ENCODE results near the gene PADI4.
A peak's percentile ranks its signal among the peaks of the same experiment; 100 is the strongest.
"Not testable (repeated sequence)": the region's sequence is repeated elsewhere in the genome, so short reads cannot be mapped to it uniquely, and the experiment has no call there.

Gene PADI4

DNA sequence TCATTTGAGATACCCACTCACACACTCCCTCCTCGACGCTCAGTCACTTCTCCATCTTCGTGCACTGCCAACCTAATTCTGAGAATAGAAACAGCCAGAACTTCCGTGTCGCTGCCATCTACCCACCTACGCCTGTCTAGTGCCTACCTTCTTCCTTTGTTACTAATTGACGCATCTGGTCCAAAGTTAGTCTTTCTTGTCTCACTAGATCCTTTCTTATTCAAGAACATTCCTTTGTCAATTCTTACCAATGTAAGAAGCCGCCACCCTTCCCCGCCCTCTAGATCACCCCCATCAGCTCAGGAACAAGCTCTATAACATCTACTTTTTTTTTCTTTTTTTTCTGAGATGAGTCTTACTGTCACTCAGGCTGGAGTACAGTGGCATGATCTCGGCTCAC is 67.7 kb downstream of the PADI4 start:
- no peak for DNase-seq (ENCODE audit: extremely low read depth in 1 of 2, low read depth in 1 of 2)

DNA sequence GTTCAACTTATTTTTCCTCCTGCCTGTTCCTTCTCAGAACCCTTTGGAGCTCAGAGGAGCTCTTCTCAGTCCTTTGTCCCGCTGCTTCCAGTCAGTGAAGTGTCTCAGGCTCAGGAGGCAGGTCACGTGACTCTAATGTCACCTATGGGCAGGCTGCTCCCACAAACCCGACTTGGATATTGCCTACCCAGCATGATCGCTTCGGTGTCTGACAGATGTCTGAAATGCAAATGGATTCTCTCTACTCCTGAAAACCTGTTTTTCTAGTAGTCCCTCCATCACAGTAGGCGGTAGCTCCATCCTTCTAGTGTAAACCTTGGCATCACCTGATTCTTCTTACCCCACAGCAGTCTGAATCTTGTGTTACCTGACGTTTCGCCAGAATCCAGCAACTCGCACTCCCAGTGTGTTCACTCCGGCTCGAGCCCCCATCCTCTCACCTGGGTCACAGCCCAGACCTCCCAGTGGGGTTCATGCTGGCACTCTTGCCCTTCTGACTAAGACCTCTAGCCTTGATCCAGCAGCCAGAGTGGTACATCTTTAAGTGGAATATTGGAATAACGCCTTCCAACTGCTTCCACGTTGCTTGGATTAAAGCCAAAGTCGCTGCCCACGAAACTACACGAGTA is 69.4 kb downstream of the PADI4 start:
- no peak for DNase-seq (ENCODE audit: extremely low read depth in 1 of 2, low read depth in 1 of 2)

DNA sequence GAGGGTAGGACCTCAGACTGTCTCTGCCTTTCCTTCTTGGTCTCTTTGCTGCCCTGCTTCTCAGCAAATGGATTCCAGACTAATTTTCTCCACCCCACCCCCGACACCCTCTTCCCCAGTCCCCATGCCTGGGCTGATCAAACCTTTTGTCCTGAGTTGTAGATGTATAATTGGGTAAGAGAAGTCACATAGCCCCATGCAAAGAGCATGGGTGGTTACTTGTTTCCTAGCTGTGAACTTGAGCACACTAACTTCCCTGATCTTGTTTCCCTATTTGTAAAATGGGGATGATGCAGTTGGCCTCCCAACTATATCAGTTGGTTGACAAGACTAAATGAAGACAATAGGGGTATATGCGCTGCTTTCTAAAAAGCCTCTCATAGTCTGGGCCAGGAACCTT is 73.2 kb downstream of the PADI4 start:
- no peak for DNase-seq (ENCODE audit: extremely low read depth in 1 of 2, low read depth in 1 of 2)

DNA sequence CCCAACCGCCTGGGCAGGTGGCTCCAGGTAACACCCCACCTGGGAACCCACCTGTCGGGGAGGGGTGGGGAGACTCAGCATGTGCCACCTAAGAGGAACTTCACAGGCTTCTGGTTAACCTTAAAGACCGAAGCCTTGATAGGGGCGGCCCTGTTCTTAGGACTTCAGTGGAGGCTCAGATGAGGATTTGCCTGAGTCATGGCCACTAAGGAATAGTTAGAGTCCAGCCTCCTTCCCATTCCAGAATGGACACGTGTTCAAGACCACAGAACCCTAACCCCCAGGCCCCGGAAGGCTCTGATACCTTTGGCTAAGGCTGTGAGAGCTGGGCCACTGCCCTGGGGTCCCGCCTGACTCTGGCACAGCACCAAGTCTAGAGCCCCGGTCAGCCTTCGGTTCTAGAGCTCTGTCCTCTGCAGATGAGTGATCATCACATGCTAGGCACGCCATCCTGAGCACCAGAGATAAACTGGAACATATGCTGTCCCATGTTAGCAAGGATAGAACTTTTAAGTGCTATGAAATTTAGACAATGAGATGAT is 84.3 kb downstream of the PADI4 start:
- DNase-seq (ENCODE audit: extremely low read depth in 1 of 2, low read depth in 1 of 2): no peak

DNA sequence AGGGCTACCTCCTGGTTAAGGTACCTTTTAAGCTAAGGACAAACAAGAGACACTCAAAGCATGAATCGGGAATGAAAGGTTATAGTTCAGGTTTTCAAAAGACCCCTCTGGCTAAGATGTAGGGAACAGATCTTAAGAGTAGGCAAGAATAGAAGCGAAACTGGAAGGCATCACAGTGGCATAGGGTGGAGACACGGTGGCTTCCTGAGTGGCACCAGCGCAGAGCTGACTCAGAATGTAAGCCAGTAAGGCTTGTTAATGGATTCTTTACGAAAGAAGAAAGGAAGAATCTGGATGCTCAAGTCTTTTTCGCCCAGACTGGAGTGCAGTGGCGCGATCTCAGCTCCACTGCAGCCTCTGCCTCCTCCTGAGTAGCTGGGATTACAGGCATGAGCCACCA is 85.2 kb downstream of the PADI4 start:
- DNase-seq (ENCODE audit: extremely low read depth in 1 of 2, low read depth in 1 of 2): no peak

DNA sequence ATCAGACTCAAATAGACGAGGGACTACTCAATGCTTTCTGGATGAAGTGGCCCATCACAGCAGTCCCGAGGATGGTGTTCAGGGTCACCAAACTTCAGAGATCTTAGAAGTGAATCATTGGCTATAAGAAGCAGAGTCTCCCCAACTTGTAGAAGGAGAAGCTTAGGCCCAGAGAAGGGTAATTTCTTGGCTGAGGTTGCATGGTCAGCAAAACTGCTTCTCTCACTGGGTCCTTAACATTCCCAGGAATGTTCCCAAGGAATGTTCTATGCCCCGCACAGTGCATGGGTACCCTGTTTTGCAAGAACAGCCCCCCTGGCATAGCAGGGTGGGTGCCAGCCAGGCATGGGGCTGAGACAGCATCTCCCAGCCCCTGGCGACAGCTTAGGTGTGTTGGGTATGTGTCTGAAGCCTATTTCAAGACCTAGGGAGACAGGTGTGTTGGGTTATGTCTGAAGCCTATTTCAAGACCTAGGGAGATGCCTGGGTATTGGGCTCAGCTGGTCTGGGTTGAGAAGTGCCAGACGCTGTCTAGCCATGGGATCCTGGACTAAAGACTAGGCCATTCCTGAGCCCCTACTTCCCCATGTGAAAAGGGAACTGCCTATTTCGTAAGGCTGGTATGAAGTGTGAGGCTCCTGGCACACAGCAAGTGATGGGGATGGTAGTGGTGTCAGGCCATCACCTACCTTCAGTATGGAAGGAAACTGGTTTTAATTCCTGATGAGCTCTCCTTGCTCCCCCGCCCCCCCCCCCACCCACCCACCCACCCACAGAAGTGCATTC is 90.1 kb downstream of the PADI4 start:
- no peak for DNase-seq (ENCODE audit: extremely low read depth in 1 of 2, low read depth in 1 of 2)

DNA sequence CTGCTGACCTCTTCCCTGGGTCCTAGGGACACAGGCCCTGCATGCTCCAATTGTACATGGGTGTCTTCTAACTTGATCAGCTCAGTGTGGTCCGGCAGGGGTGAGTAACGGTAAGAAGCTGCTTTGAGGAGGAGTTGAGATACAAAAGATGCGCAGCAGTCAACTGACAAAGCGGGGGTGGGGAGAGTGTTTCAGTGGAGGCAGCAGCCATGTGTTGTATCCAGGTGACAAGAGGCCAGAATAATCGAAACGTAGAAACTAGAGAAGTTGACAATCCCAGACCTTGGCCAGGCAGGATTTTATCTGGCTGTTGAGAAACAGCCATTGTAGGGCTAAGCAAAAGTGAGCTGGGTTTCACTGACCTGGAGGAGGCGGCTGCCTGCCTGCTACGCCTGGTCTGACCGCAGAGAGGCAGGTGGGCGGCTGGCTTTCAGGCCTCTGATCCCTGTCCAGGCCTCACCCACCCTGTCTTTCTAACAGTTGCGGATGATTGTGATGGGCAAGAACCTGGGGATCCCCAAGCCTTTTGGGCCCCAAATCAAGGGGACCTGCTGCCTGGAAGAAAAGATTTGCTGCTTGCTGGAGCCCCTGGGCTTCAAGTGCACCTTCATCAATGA is 92.8 kb downstream of the PADI4 start:
- no peak for DNase-seq (ENCODE audit: extremely low read depth in 1 of 2, low read depth in 1 of 2)

DNA sequence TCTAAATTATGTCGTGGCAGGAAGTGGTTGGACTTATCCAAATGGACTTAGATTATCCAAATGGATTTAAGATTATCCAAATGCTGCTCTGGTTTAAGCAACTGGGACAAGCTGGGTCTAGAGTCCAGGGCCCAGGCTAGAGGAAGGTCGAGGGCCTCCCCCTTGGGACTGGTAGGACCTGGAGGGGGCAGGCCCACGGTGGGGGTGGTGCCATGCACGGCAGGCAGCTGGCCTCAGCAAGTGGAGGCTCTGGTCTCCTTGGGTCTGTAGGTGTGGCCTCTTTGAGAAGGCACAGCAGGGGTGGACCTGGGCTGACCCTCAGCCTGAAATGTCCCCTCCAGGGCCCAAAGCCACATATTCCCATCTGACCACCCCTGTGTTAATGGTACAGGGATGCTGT is 93.8 kb downstream of the PADI4 start:
- no peak for DNase-seq (ENCODE audit: extremely low read depth in 1 of 2, low read depth in 1 of 2)

DNA sequence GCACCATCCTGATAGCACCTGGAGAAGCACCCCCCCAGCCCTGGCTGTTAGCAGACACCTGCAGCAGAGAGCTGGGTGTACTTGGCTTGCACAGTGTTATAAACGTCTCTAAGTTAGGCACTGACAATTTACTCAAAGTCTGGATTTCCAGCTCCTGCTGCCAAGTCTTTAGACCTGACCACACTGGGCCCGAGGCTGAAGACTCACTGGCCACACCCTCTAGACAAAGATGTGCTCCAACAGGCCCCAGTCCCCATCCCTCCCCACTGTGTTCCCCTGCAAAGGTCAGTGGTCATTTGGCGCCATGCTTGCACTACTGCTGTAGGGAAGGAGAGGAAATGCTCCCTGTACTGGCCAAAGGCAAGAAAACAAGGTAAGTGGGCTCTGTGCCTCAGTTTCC is 95.1 kb downstream of the PADI4 start:
- DNase-seq (ENCODE audit: extremely low read depth in 1 of 2, low read depth in 1 of 2): no peak

DNA sequence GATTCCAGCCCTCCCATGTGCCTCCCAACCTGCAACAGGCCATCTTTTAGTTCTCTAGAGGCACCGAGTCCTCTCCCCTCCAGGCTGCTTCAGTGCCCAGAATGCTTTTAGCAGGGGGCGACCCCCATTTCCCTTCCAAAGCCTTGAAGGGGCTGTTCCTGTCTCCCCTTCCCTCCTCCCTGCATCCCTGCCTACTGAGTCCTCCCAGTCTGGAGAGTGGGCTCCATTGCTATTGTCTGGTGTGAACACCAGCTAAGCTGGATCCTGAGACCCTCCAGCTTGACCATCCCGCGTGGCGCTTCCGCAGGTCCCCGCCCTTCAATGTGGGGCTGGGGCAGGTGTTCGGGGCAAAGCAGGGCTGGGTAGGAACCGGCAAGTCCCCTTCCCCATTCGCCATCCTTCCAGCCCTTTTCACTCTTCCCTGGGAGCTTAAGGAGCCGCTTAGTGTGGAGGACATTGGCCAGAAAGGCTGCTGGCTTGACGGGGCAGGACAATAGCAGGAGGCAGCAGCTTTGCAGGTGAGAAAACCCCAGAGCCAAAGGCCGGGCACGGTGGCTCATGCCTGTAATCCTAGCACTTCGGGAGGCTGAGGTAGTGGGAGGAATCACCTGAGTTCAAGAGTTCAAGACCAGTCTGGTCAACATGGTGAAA is 96.2 kb downstream of the PADI4 start:
- DNase-seq (ENCODE audit: extremely low read depth in 1 of 2, low read depth in 1 of 2): no peak

DNA sequence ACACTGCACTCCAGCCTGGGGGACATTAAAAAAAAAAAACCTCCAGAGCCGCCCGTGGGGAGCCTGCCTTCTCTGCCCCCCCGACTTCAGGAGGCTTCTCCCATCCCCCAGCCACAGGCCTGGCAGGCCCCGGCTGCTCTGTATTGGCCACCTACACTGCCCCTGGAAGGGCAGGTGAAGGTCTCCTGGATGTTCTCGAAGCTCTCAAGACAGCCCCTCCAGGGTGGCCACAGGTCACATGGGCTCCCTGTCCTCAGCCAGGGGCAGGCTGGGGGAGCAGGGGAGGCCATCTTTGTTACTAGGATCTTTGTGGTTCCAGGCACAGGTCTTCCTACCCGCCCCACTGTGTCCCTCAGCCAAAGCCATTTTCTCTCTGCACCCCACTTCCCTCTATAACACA is 96.8 kb downstream of the PADI4 start:
- no peak for DNase-seq (ENCODE audit: extremely low read depth in 1 of 2, low read depth in 1 of 2)

DNA sequence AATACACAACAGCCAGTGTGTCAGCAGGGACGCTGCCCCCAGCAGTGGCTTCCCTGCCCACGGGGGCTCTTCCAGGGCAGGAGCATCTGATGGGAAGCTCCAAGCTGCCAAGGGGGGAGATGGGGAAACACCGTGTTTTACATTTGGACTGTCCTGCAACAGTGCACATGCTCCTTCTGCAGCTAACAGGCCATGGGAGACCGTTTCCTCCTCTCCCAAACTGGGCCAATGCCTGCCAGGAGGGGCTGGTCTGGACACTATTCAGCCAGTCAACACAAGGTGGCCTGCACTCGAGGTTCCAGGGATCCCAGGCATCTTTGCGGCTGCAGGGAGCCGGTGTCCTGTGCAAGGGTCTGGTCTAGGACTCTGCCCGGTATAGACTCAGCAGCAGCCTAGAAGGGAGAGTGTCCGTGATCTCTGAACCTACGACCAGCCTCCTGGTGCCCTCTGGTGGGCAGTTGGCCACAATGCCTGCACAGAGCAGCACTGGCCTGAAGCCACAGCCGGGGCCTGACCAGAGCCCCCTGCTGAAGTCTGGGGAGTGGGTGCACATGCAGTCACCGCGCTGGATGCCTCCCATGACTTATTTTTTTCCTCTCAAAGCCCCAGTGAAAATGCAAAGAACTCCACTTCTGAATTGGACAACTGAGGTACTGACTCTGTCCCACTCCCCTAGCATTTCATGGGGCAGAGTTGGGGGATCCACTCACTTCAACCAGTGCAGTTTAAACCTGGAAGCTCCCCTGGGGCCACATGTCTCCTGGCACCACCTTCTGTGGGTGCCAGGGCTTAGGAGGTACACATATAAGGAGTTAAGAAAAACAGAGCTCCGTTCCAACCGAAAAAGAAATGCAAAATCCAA is 98.1 kb downstream of the PADI4 start:
- DNase-seq (ENCODE audit: extremely low read depth in 1 of 2, low read depth in 1 of 2): peak in 1 of 2 donors; percentile 8

DNA sequence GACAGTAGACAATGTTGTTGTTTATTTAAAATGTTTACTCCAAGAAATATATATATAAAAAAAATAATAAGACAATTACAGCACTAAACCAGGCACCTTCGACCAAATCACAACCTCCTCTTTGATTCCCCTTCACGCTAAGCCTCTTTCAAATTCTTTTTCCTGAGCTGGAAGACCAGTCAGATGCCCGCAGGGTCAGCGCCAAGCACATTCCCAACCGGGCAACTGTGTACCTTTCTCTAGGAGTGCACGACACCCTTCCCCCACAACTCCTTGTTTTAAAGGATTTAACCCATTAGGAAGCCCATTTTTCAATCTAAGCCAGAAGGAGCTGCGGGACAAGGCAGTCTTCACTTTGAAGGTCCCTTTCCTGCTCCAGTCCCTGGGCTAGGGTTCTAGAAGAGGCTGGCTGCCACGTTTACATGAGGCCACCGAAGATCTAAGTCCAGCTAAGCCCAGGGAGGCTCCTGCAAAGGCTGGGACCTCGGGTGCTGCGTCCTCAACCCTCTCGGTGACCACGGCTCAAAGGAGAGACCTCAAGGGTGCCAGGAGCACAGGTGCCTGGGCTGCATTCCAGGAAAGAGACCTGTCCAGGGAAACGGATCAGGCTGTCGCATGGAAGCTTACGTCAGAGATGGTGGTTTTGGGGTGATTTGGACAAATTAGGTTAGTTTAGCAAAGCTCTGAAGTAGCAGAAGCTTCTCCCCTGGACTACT is 98.9 kb downstream of the PADI4 start:
- not testable (repeated sequence) for DNase-seq (ENCODE audit: extremely low read depth in 1 of 2, low read depth in 1 of 2)

DNA sequence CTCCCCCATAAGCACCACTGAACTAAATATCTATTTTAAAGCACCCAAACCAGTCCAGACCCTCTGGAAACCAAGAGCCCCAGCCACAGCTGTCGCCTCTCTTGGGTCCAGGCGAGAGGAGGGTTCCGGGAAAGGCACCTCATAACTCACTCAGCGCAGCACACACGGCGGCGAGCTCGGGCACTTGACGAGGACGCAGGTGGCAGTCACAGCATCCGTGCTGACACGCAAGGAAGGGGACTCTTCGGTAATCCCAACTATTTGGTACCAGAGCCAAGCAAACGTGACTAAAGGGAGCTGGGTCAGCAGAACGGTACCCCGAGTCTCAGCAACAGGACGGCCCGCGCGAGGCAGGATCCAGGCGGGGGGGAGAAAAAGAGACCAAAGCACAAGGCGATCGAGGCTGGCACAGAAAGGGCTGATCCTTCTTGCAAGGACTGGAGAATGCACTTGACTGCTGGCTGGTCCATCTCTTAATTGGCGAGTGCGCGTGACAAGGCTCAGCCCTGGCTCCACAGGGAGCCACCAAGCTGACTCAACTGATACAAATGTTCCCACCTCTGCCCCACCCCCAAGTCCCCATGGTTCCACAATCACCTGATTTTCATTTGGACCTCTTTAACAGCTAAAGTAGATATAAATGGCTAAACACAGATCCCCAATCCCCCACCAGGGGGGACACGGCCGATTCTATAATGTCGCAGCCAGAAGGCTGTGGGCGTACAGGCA is 100.0 kb downstream of the PADI4 start:
- not testable (repeated sequence) for DNase-seq (ENCODE audit: extremely low read depth in 1 of 2, low read depth in 1 of 2)

DNA sequence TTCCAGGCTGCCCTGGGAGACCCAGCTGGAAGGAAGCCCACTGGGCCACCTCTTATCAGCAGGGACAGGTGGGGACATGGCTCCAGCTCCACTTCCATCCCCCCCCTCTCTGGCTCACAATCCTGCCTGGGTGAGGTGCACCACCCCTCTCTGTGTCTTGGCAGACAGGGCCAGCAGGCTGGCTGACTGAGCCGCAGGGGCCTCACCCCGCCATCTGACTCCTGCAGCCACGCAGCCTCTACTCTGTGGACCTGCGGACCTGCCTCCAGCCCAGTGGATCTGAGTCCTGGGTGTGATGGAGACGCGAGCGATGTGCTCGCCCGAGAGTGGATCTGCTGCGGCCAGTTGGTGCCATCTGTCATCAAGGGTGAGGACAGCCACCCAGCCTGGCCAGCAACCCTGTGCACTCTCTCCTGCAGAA is 101.4 kb downstream of the PADI4 start:
- DNase-seq (ENCODE audit: extremely low read depth in 1 of 2, low read depth in 1 of 2): no peak

DNA sequence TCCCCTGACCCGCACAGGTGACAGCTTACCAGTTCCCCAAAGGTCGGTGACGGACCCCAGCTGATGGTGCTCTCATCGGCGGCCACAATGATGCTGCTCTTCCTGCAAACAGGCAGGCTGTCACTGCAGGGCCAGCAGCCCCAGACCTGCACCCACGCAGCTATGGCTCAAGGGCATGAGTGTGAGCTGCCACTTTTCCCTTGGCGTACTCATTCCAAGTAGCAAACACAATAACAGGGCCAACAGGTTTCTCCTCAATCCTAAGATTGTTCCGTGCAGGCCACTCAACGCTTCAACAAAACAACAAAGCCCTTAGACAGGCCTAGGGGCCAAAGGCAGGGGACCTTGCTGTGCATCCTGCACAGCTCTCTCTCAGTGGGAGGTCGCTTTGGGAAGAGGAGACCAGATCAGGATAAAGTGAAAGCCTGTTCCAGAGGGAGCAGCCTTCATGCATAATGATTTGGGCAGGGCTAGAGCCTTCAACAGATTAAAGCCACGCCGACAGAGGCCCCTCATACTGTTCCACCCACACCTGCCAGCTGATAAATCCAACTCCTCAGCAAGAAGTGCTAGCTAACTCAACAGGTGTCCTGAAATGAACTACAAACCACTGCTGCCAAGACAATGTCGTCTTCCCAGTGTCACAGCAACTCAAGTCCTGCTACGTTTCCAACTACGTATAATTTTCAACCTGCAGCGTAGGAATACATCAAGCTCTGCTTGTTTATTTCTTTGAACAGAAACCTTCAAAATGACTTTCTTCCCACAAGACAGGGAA is 104.3 kb downstream of the PADI4 start:
- DNase-seq (ENCODE audit: extremely low read depth in 1 of 2, low read depth in 1 of 2): no peak

All from stimulated activated CD8-positive, alpha-beta memory T cell treated with anti-CD3 and anti-CD28 coated beads, Interleukin-7, amount 100 ng/mL, for 48 hours (primary cell).